Measurements from ENCODE around the gene DSG1.
"Not testable (repeated sequence)": the region's sequence is repeated elsewhere in the genome, so short reads cannot be mapped to it uniquely, and the experiment has no call there.

The DSG1 gene

GRCh38 chr18:31301201-31301655, 16.7 kb upstream of the DSG1 start:
- H3K27ac Mint-ChIP-seq, result no peak overlapping the region
- no peak for DNase-seq (ENCODE audit: low spot score in 2 of 2)
- H3K4me1 Mint-ChIP-seq, result no peaks in the 10 kb centered on the region
- no peaks in the 10 kb centered on the region for H3K27me3 Mint-ChIP-seq
- ATAC-seq (ENCODE audit: low read depth), result no peak
- H3K4me3 Mint-ChIP-seq, result no peak overlapping the region
- no peaks in the 10 kb centered on the region for H3K9me3 Mint-ChIP-seq
- H3K36me3 Mint-ChIP-seq, result no peaks in the 10 kb centered on the region

GRCh38 chr18:31302991-31303390, 15.0 kb upstream of the DSG1 start:
- no peak overlapping the region for H3K4me3 Mint-ChIP-seq
- no peaks in the 10 kb centered on the region for H3K36me3 Mint-ChIP-seq
- no peaks in the 10 kb centered on the region for H3K4me1 Mint-ChIP-seq
- no peaks in the 10 kb centered on the region for H3K27me3 Mint-ChIP-seq
- no peak for ATAC-seq (ENCODE audit: low read depth)
- DNase-seq (ENCODE audit: low spot score in 2 of 2), result no peak
- H3K27ac Mint-ChIP-seq, result no peak overlapping the region
- no peaks in the 10 kb centered on the region for H3K9me3 Mint-ChIP-seq

- H3K4me1 Mint-ChIP-seq, result no peaks in the 10 kb centered on the region
- ATAC-seq (ENCODE audit: low read depth) (no peak), DNase-seq (ENCODE audit: low spot score in 2 of 2) (no peak)
- H3K9me3 Mint-ChIP-seq, result no peaks in the 10 kb centered on the region
- H3K36me3 Mint-ChIP-seq, result no peaks in the 10 kb centered on the region
- H3K4me3 Mint-ChIP-seq, result no peak overlapping the region
- no peaks in the 10 kb centered on the region for H3K27me3 Mint-ChIP-seq
- no peak overlapping the region for H3K27ac Mint-ChIP-seq
Measured at GRCh38 chr18:31303771-31304170, 14.2 kb upstream of the DSG1 start.

GRCh38 chr18:31309115-31309514, 8.8 kb upstream of the DSG1 start:
- H3K36me3 Mint-ChIP-seq, result no peaks in the 10 kb centered on the region
- no peak overlapping the region for H3K4me3 Mint-ChIP-seq
- no peaks in the 10 kb centered on the region for H3K4me1 Mint-ChIP-seq
- peaks cover 3% of the 10 kb centered on the region for H3K9me3 Mint-ChIP-seq
- H3K27ac Mint-ChIP-seq, result no peak overlapping the region
- ATAC-seq (ENCODE audit: low read depth) (no peak), DNase-seq (ENCODE audit: low spot score in 2 of 2) (no peak)
- no peaks in the 10 kb centered on the region for H3K27me3 Mint-ChIP-seq

- Mint-ChIP-seq H3K9me3 (no peaks in the 10 kb centered on the region), H3K4me3 (no peak overlapping the region), H3K4me1 (no peaks in the 10 kb centered on the region), H3K36me3 (no peaks in the 10 kb centered on the region), H3K27me3 (no peaks in the 10 kb centered on the region), H3K27ac (no peak overlapping the region)
- DNase-seq (ENCODE audit: low spot score in 2 of 2) (no peak), ATAC-seq (ENCODE audit: low read depth) (no peak)
Measured at GRCh38 chr18:31316974-31317373, 986 bp upstream of the DSG1 start.

GRCh38 chr18:31321719-31322118, 3.8 kb downstream of the DSG1 start:
- Mint-ChIP-seq H3K9me3 (peaks cover 4% of the 10 kb centered on the region), H3K27ac (no peak overlapping the region), H3K36me3 (no peaks in the 10 kb centered on the region), H3K4me3 (no peak overlapping the region), H3K27me3 (no peaks in the 10 kb centered on the region), H3K4me1 (no peaks in the 10 kb centered on the region)
- no peak for DNase-seq (ENCODE audit: low spot score in 2 of 2)
- ATAC-seq (ENCODE audit: low read depth), result no peak

- H3K9me3 Mint-ChIP-seq, result peaks cover 6% of the 10 kb centered on the region
- no peak for DNase-seq (ENCODE audit: low spot score in 2 of 2)
- H3K4me3 Mint-ChIP-seq, result no peak overlapping the region
Measured at GRCh38 chr18:31325051-31325450, 7.1 kb downstream of the DSG1 start.

GRCh38 chr18:31329787-31330438, 12.0 kb downstream of the DSG1 start:
- Mint-ChIP-seq H3K27ac (no peak overlapping the region), H3K4me1 (no peaks in the 10 kb centered on the region)
- ATAC-seq (ENCODE audit: low read depth), result no peak

More at GRCh38 chr18:31325051-31325450, 7.1 kb downstream of the DSG1 start:
- H3K4me1 Mint-ChIP-seq, result no peaks in the 10 kb centered on the region
- no peak for ATAC-seq (ENCODE audit: low read depth)
- H3K36me3 Mint-ChIP-seq, result no peaks in the 10 kb centered on the region
- H3K27ac Mint-ChIP-seq, result no peak overlapping the region
- H3K27me3 Mint-ChIP-seq, result no peaks in the 10 kb centered on the region

GRCh38 chr18:31343454-31343853, 25.5 kb downstream of the DSG1 start:
- ATAC-seq (ENCODE audit: low read depth) (no peak), DNase-seq (ENCODE audit: low spot score in 2 of 2) (no peak)
- Mint-ChIP-seq H3K4me1 (no peaks in the 10 kb centered on the region), H3K4me3 (no peak overlapping the region), H3K9me3 (no peaks in the 10 kb centered on the region), H3K36me3 (no peaks in the 10 kb centered on the region), H3K27ac (no peak overlapping the region), H3K27me3 (no peaks in the 10 kb centered on the region)

More at GRCh38 chr18:31329787-31330438, 12.0 kb downstream of the DSG1 start:
- H3K4me3 Mint-ChIP-seq, result no peak overlapping the region
- H3K27me3 Mint-ChIP-seq, result no peaks in the 10 kb centered on the region
- H3K36me3 Mint-ChIP-seq, result no peaks in the 10 kb centered on the region
- peaks cover 1% of the 10 kb centered on the region for H3K9me3 Mint-ChIP-seq
- no peak for DNase-seq (ENCODE audit: low spot score in 2 of 2)

GRCh38 chr18:31353336-31353735, 35.4 kb downstream of the DSG1 start:
- DNase-seq (ENCODE audit: low spot score in 2 of 2); ATAC-seq (ENCODE audit: low read depth); H3K27me3 Mint-ChIP-seq; H3K27ac Mint-ChIP-seq; H3K36me3 Mint-ChIP-seq; H3K9me3 Mint-ChIP-seq; H3K4me1 Mint-ChIP-seq; H3K4me3 Mint-ChIP-seq: not testable (repeated sequence)

GRCh38 chr18:31354990-31355389, 37.0 kb downstream of the DSG1 start:
- H3K4me3 Mint-ChIP-seq, result no peak overlapping the region
- H3K36me3 Mint-ChIP-seq, result no peaks in the 10 kb centered on the region
- ATAC-seq (ENCODE audit: low read depth), result no peak
- no peaks in the 10 kb centered on the region for H3K4me1 Mint-ChIP-seq
- DNase-seq (ENCODE audit: low spot score in 2 of 2), result no peak
- H3K27ac Mint-ChIP-seq, result no peak overlapping the region
- no peaks in the 10 kb centered on the region for H3K27me3 Mint-ChIP-seq
- H3K9me3 Mint-ChIP-seq, result no peaks in the 10 kb centered on the region

- no peaks in the 10 kb centered on the region for H3K36me3 Mint-ChIP-seq
- H3K27ac Mint-ChIP-seq, result no peak overlapping the region
- no peak for DNase-seq (ENCODE audit: low spot score in 2 of 2)
- no peak overlapping the region for H3K4me3 Mint-ChIP-seq
- H3K9me3 Mint-ChIP-seq, result no peaks in the 10 kb centered on the region
- ATAC-seq (ENCODE audit: low read depth), result no peak
- H3K4me1 Mint-ChIP-seq, result no peaks in the 10 kb centered on the region
- H3K27me3 Mint-ChIP-seq, result no peaks in the 10 kb centered on the region
Measured at GRCh38 chr18:31356025-31356424, 38.1 kb downstream of the DSG1 start.

- ATAC-seq (ENCODE audit: low read depth) (no peak), DNase-seq (ENCODE audit: low spot score in 2 of 2) (no peak)
- no peaks in the 10 kb centered on the region for H3K36me3 Mint-ChIP-seq
Measured at GRCh38 chr18:31364190-31364589, 46.2 kb downstream of the DSG1 start.

GRCh38 chr18:31369478-31369877, 51.5 kb downstream of the DSG1 start:
- H3K27me3 Mint-ChIP-seq, result no peaks in the 10 kb centered on the region
- ATAC-seq (ENCODE audit: low read depth) (no peak), DNase-seq (ENCODE audit: low spot score in 2 of 2) (no peak)
- H3K9me3 Mint-ChIP-seq, result no peaks in the 10 kb centered on the region
- H3K4me1 Mint-ChIP-seq, result no peaks in the 10 kb centered on the region
- no peak overlapping the region for H3K27ac Mint-ChIP-seq
- no peaks in the 10 kb centered on the region for H3K36me3 Mint-ChIP-seq
- H3K4me3 Mint-ChIP-seq, result no peak overlapping the region

More at GRCh38 chr18:31364190-31364589, 46.2 kb downstream of the DSG1 start:
- H3K27ac Mint-ChIP-seq, result no peak overlapping the region
- H3K27me3 Mint-ChIP-seq, result no peaks in the 10 kb centered on the region
- no peak overlapping the region for H3K4me3 Mint-ChIP-seq
- H3K9me3 Mint-ChIP-seq, result peaks cover 5% of the 10 kb centered on the region
- no peaks in the 10 kb centered on the region for H3K4me1 Mint-ChIP-seq

GRCh38 chr18:31371989-31372388, 54.0 kb downstream of the DSG1 start:
- no peak for ATAC-seq (ENCODE audit: low read depth)
- no peak for DNase-seq (ENCODE audit: low spot score in 2 of 2)
- H3K36me3 Mint-ChIP-seq, result no peaks in the 10 kb centered on the region
- no peaks in the 10 kb centered on the region for H3K27me3 Mint-ChIP-seq
- H3K4me3 Mint-ChIP-seq, result no peak overlapping the region
- no peak overlapping the region for H3K27ac Mint-ChIP-seq
- H3K9me3 Mint-ChIP-seq, result no peaks in the 10 kb centered on the region
- H3K4me1 Mint-ChIP-seq, result no peaks in the 10 kb centered on the region

Measured in memory B cell (primary cell).